NOMO-1 treated with DMSO at 0.1 percent for 48 hours (cell line): Measurements from ENCODE around the gene GALE.
A peak's percentile ranks its signal among the peaks of the same experiment; 100 is the strongest.
"Not testable (repeated sequence)": the region's sequence is repeated elsewhere in the genome, so short reads cannot be mapped to it uniquely, and the experiment has no call there.

Source experiments
- DNase-seq: peaks from one replicate; lab custom pipeline; 2025; ENCODE audit not compliant: unreplicated experiment; lab: John Stamatoyannopoulos, UW

Gene GALE

GRCh38 chr1:23793018-23793781 is 7.4 kb downstream of the GALE start:
- DNase-seq, result peak; percentile 43

GRCh38 chr1:23792151-23792945 is 8.2 kb downstream of the GALE start:
- no peak for DNase-seq

- no peak for DNase-seq
Observed at GRCh38 chr1:23791516-23792047, 9.0 kb downstream of the GALE start.

GRCh38 chr1:23790696-23791515 is 9.6 kb downstream of the GALE start, which contains the start of gene LYPLA2:
Gene LYPLA2, plus strand, starts transcription at chr1:23791145. Its CDS starts 1,538 bp downstream, at chr1:23792683.
- peak; percentile 82 for DNase-seq

GRCh38 chr1:23788695-23789094 is 11.9 kb downstream of the GALE start:
- DNase-seq, result no peak

GRCh38 chr1:23787701-23788100 is 12.9 kb downstream of the GALE start:
- DNase-seq, result no peak

GRCh38 chr1:23784846-23785245 is 15.7 kb downstream of the GALE start:
- no peak for DNase-seq

- not testable (repeated sequence) for DNase-seq
Observed at GRCh38 chr1:23783141-23783540, 17.4 kb downstream of the GALE start.

- DNase-seq, result no peak
Observed at GRCh38 chr1:23779826-23780371, 20.7 kb downstream of the GALE start.

- DNase-seq, result peak; percentile 82
Observed at GRCh38 chr1:23777979-23778814, 22.4 kb downstream of the GALE start, which contains the start of gene PITHD1. Gene PITHD1, plus strand, starts transcription at chr1:23778418. Its CDS starts 98 bp downstream, at chr1:23778516.

GRCh38 chr1:23776217-23776616 is 24.3 kb downstream of the GALE start:
- DNase-seq, result no peak

- no peak for DNase-seq
Observed at GRCh38 chr1:23774174-23774880, 26.2 kb downstream of the GALE start.

- DNase-seq, result no peak
Observed at GRCh38 chr1:23772854-23773242, 27.7 kb downstream of the GALE start.

- peak; percentile 59 for DNase-seq
Observed at GRCh38 chr1:23772049-23772853, 28.3 kb downstream of the GALE start.

- no peak for DNase-seq
Observed at GRCh38 chr1:23768733-23769132, 31.8 kb downstream of the GALE start.

- no peak for DNase-seq
Observed at GRCh38 chr1:23763041-23763577, 37.4 kb downstream of the GALE start.

GRCh38 chr1:23759277-23759676 is 41.3 kb downstream of the GALE start:
- no peak for DNase-seq

GRCh38 chr1:23757812-23758211 is 42.7 kb downstream of the GALE start:
- no peak for DNase-seq
